HepG2 (cell line): ENCODE results near the gene NCKAP1. TPM values are rescaled to one million over a fixed set of nuclear protein-coding genes. Genes with fewer than 3 reads are reported as not detected.

Experiments
- BORCS8-MEF2B ChIP-seq: sonication (generic); formaldehyde crosslinking; IDR thresholded peaks from 2 replicates; pipeline ENCODE4 v1.8.0; 2022; ENCODE audit warnings: mild to moderate bottlenecking, missing genetic modification reagents
- ELF3 ChIP-seq: IDR thresholded peaks from 2 replicates; pipeline ENCODE4 v1.6.1; 2016; ENCODE audit warnings: missing genetic modification reagents, missing compliant biosample characterization
- GATAD1 ChIP-seq: IDR thresholded peaks from 2 replicates; pipeline ENCODE4 v1.6.1; 2016; ENCODE audit warnings: missing genetic modification reagents, missing compliant biosample characterization
- GPN1 ChIP-seq: sonication (generic); formaldehyde crosslinking; IDR thresholded peaks from 2 replicates; pipeline ENCODE4 v1.5.1; 2020; ENCODE audit warnings: missing genetic modification reagents, borderline replicate concordance
- HCFC1 ChIP-seq: fragments of 150-350 bp; IDR thresholded peaks from 2 replicates; pipeline ENCODE4 v1.6.1; 2014; ENCODE audit warnings: low read depth, low read length
- JUNB ChIP-seq: sonication (generic); formaldehyde crosslinking; IDR thresholded peaks from 2 replicates; pipeline ENCODE4 v1.8.0; 2022; ENCODE audit warnings: missing genetic modification reagents, mild to moderate bottlenecking, borderline replicate concordance
- MED13 ChIP-seq: sonication (generic); formaldehyde crosslinking; IDR thresholded peaks from 2 replicates; pipeline ENCODE4 v1.5.0; 2020; ENCODE audit warnings: missing genetic modification reagents
- SRSF9 ChIP-seq: fragments of 200-400 bp; formaldehyde crosslinking; IDR thresholded peaks from 2 replicates; pipeline ENCODE4 v1.6.1; 2018; ENCODE audit warnings: borderline replicate concordance, mild to moderate bottlenecking, low read depth, low read length; ENCODE audit not compliant: insufficient read depth, poor library complexity, severe bottlenecking
- STAG1 ChIP-seq: sonication (generic); formaldehyde crosslinking; IDR thresholded peaks from 2 replicates; pipeline ENCODE4 v1.4.0; 2020; ENCODE audit warnings: missing genetic modification reagents
- STAT5B ChIP-seq: sonication (generic); formaldehyde crosslinking; IDR thresholded peaks from 2 replicates; pipeline ENCODE4 v1.4.0; 2020; ENCODE audit warnings: missing genetic modification reagents
- TRAFD1 ChIP-seq: sonication (generic); formaldehyde crosslinking; IDR thresholded peaks from 2 replicates; pipeline ENCODE4 v1.5.1; 2020; ENCODE audit warnings: missing genetic modification reagents, mild to moderate bottlenecking, borderline replicate concordance
- ZEB1 ChIP-seq: IDR thresholded peaks from 2 replicates; pipeline ENCODE4 v1.6.1; 2012; ENCODE audit warnings: mild to moderate bottlenecking, low read depth, inconsistent platforms; ENCODE audit not compliant: insufficient replicate concordance
- ZFP36L1 ChIP-seq: sonication (generic); formaldehyde crosslinking; IDR thresholded peaks from 2 replicates; pipeline ENCODE4 v1.8.0; 2022; ENCODE audit warnings: mild to moderate bottlenecking, missing genetic modification reagents, moderate library complexity
- ZFP91 ChIP-seq: sonication (generic); formaldehyde crosslinking; IDR thresholded peaks from 2 replicates; pipeline ENCODE4 v1.9.0; 2022; ENCODE audit warnings: missing genetic modification reagents, mild to moderate bottlenecking, borderline replicate concordance
- ZNF260 ChIP-seq: sonication (generic); formaldehyde crosslinking; IDR thresholded peaks from 2 replicates; pipeline ENCODE4 v1.4.0; 2020; ENCODE audit warnings: missing genetic modification reagents, low read depth, mild to moderate bottlenecking, borderline replicate concordance
- ZNF281 ChIP-seq: sonication (generic); formaldehyde crosslinking; IDR thresholded peaks from 2 replicates; pipeline ENCODE4 v1.4.0; 2020; ENCODE audit warnings: missing genetic modification reagents, borderline replicate concordance
- ZNF572 ChIP-seq: sonication (generic); formaldehyde crosslinking; IDR thresholded peaks from 2 replicates; pipeline ENCODE4 v1.5.1; 2020; ENCODE audit warnings: mild to moderate bottlenecking, missing genetic modification reagents
- ZNF619 ChIP-seq: sonication (generic); formaldehyde crosslinking; IDR thresholded peaks from 2 replicates; pipeline ENCODE4 v1.4.0; 2020; ENCODE audit warnings: mild to moderate bottlenecking, missing genetic modification reagents
- ZNF629 ChIP-seq: sonication (generic); formaldehyde crosslinking; conservative IDR thresholded peaks from 2 replicates; pipeline ENCODE4 v1.5.0; 2020; ENCODE audit warnings: missing genetic modification reagents
- ZNF776 ChIP-seq: sonication (generic); formaldehyde crosslinking; IDR thresholded peaks from 2 replicates; pipeline ENCODE4 v1.4.0; 2020; ENCODE audit warnings: mild to moderate bottlenecking, missing genetic modification reagents
- ZNF780A ChIP-seq: sonication (generic); formaldehyde crosslinking; IDR thresholded peaks from 2 replicates; pipeline ENCODE4 v1.8.0; 2022; ENCODE audit warnings: mild to moderate bottlenecking, missing genetic modification reagents, moderate library complexity
- polyA plus RNA-seq, 8 experiments: library from polyadenylated mRNA; depleted of rRNA in 3 of 8; stranded (reverse) in 7 of 8; unstranded in 1 of 8; fragments of >200 nt; fragmentation: Illumina TruSeq in 4 of 8; extraction: Trizol in 4 of 8; gene quantifications; 2 replicates each; pipeline versions ENCODE4 v1.2.1 to v1.2.3, GENCODE V29; 2011 to 2016; ENCODE audit warnings: low read depth in 4 of 8, missing spikeins in 1 of 8, mixed read lengths in 1 of 8; ENCODE audit not compliant: insufficient read depth in 1 of 8
- total RNA-seq, 5 experiments: library from RNA; depleted of rRNA; stranded (reverse); fragments of >200 nt; fragmentation: Illumina TruSeq; extraction: Trizol; gene quantifications; 2 replicates each; pipeline ENCODE4 v1.2.3, GENCODE V29; 2016; ENCODE audit warnings: low read depth in 1 of 5

The NCKAP1 gene
- total and polyA plus RNA-seq, 2 of the 13 experiments (the other 11 are each of a cell fraction or from before 2014, with no cell fraction given), result 72.1 to 96.3 TPM

- TF ChIP-seq ZNF281 (no peak), ZNF776 (peak; percentile 61; the same call in 1 of the 2 replicates), ZFP36L1 (CRISPR knock-in tag) (no peak), GATAD1 (peak; percentile 58; the same call in 1 of the 2 replicates), ZNF619 (CRISPR knock-in tag) (no peak), ZNF572 (CRISPR knock-in tag) (peak; percentile 73; the same call in 1 of the 2 replicates), STAG1 (peak; percentile 75), HCFC1 (no peak), BORCS8-MEF2B (CRISPR knock-in tag) (0 out of 2 replicates have a peak, but pooled peaks have one; percentile 56), ELF3 (CRISPR knock-in tag) (peak; percentile 34; the same call in 1 of the 2 replicates), TRAFD1 (CRISPR knock-in tag) (no peak), MED13 (no peak), JUNB (CRISPR knock-in tag) (no peak), ZFP91 (CRISPR knock-in tag) (peak; percentile 72), STAT5B (CRISPR knock-in tag) (no peak), ZNF629 (no peak), SRSF9 (no peak), ZNF260 (CRISPR knock-in tag) (no peak), ZNF780A (CRISPR knock-in tag) (no peak), GPN1 (CRISPR knock-in tag) (no peak), ZEB1 (no peak)
These were observed 32.9 kb upstream of the NCKAP1 start (continued) for GRCh38 chr2:183070942-183071844.
